GM12878 (cell line): ENCODE data around the gene SPN. TPM values are rescaled to one million over a fixed set of nuclear protein-coding genes. Genes with fewer than 3 reads are reported as not detected.

Experiments used
- ATAC-seq: fragments of 200-7000 bp; cut with Tn5 transposase; 3 replicates; pipeline ENCODE4 v1.9.1; 2020; ENCODE audit warnings: mild to moderate bottlenecking, moderate library complexity
- BruUV-seq: library from RNA; stranded (reverse); fragments of 400-500 nt; replicated peaks from 2 replicates; lab custom pipeline; 2021; lab: Mats Ljungman, UMichigan
- CTCF ChIA-PET: fragments of 300-600 bp; sonication (Branson Sonifier 250); formaldehyde crosslinking; extraction: SDS; loops from one replicate; lab custom pipeline; 2021; ENCODE audit warnings: inconsistent platforms; lab: Yijun Ruan, JAX
- POLR2A ChIA-PET: fragments of 350-600 bp; formaldehyde crosslinking; extraction: SDS; loops from one replicate; lab custom pipeline; 2021; ENCODE audit warnings: inconsistent platforms; lab: Charles Lee
- RAD21 ChIA-PET: fragments of 300-600 bp; sonication (Branson Sonifier 250); formaldehyde crosslinking; loops from one replicate; lab custom pipeline; 2023; ENCODE audit warnings: antibody characterized with exemption; ENCODE audit not compliant: unreplicated experiment; lab: Charles Lee
- SMC1A ChIA-PET: fragments of 300-600 bp; sonication (Branson Sonifier 250); formaldehyde crosslinking; loops from one replicate; lab custom pipeline; 2023; ENCODE audit not compliant: unreplicated experiment, uncharacterized antibody; lab: Charles Lee
- DNase-seq: peaks from one replicate; pipeline ENCODE4 v3.0.0-alpha.2; 2011; ENCODE audit warnings: low read depth, low spot score
- FAIRE-seq: peaks from 3 replicates; lab custom pipeline; 2011; peaks lifted over from hg19 to GRCh38; lab: Jason Lieb, UNC
- H2AFZ ChIP-seq: 2 replicates; pipeline ENCODE4 v1.6.0; 2011; ENCODE audit warnings: low read depth, low read length, control low read depth; ENCODE audit not compliant: control insufficient read depth
- H3K27ac ChIP-seq: 2 replicates; pipeline ENCODE4 v1.5.1; 2011; ENCODE audit warnings: control low read depth; ENCODE audit not compliant: control insufficient read depth, insufficient read depth
- H3K27me3 ChIP-seq, 2 experiments: replicated peaks in 1 of 2; 2 replicates each; pipeline versions ENCODE4 v1.6.0 to v1.6.1; 2011; ENCODE audit warnings: low read length in 1 of 2; ENCODE audit not compliant: control insufficient read depth in 2 of 2, insufficient read depth in 2 of 2
- H3K36me3 ChIP-seq, 2 experiments: 2 replicates each; pipeline ENCODE4 v1.5.1; 2011; ENCODE audit warnings: low read length in 1 of 2; ENCODE audit not compliant: control insufficient read depth in 2 of 2, insufficient read depth in 2 of 2
- H3K4me1 ChIP-seq: 2 replicates; pipeline ENCODE4 v1.6.1; 2011; ENCODE audit warnings: mild to moderate bottlenecking, low read length, moderate library complexity, mixed read lengths; ENCODE audit not compliant: control insufficient read depth, insufficient read depth
- H3K4me2 ChIP-seq: 2 replicates; pipeline ENCODE4 v1.6.0; 2011; ENCODE audit warnings: control low read depth; ENCODE audit not compliant: control insufficient read depth, insufficient read depth
- H3K4me3 ChIP-seq: fragments of 200-600 bp; sonication (generic); 2 replicates; pipeline ENCODE4 v1.5.1; 2016
- H3K79me2 ChIP-seq: 2 replicates; pipeline ENCODE4 v1.6.0; 2011; ENCODE audit warnings: low read length; ENCODE audit not compliant: control insufficient read depth, insufficient read depth
- H3K9ac ChIP-seq: 2 replicates; pipeline ENCODE4 v1.8.0; 2011; ENCODE audit warnings: low read length, control low read depth, mixed read lengths; ENCODE audit not compliant: control insufficient read depth, insufficient read depth
- H3K9me3 ChIP-seq: replicated peaks from 3 replicates; pipeline ENCODE4 v1.5.1; 2011; ENCODE audit warnings: mild to moderate bottlenecking, low read length; ENCODE audit not compliant: control insufficient read depth, insufficient read depth
- H4K20me1 ChIP-seq: 2 replicates; pipeline ENCODE4 v1.6.0; 2011; ENCODE audit not compliant: control insufficient read depth, insufficient read depth
- CEBPB ChIP-seq, 2 experiments: fragments of 150-350 bp in 1 of 2; IDR thresholded peaks; 2 replicates each; pipeline ENCODE4 v1.6.1; 2012 to 2014; ENCODE audit warnings: low read depth in 2 of 2, low read length in 2 of 2, borderline replicate concordance in 1 of 2, inconsistent platforms in 1 of 2
- CREM ChIP-seq: IDR thresholded peaks from 2 replicates; pipeline ENCODE4 v1.6.1; 2014; ENCODE audit warnings: antibody characterized with exemption, low read depth
- ESRRA ChIP-seq: IDR thresholded peaks from 2 replicates; pipeline ENCODE4 v1.6.1; 2012; ENCODE audit warnings: mild to moderate bottlenecking, low read length, improper control_type of control experiment
- FOXM1 ChIP-seq: IDR thresholded peaks from 2 replicates; pipeline ENCODE4 v1.6.1; 2012; ENCODE audit warnings: low read depth, mild to moderate bottlenecking, inconsistent platforms, low read length, moderate library complexity
- GATAD2B ChIP-seq: fragments of 450-650 bp; conservative IDR thresholded peaks from 2 replicates; pipeline ENCODE4 v1.6.1; 2017; ENCODE audit warnings: low read depth, mild to moderate bottlenecking, moderate library complexity
- HSF1 ChIP-seq: fragments of 150-350 bp; IDR thresholded peaks from 2 replicates; pipeline ENCODE4 v1.6.1; 2014; ENCODE audit warnings: mild to moderate bottlenecking, low read depth, low read length
- JUNB ChIP-seq: IDR thresholded peaks from 2 replicates; pipeline ENCODE4 v1.6.1; 2016; ENCODE audit warnings: antibody characterized with exemption, mild to moderate bottlenecking
- LARP7 ChIP-seq: fragments of 450-650 bp; IDR thresholded peaks from 2 replicates; pipeline ENCODE4 v1.6.1; 2017; ENCODE audit warnings: mild to moderate bottlenecking
- NFYB ChIP-seq: IDR thresholded peaks from 2 replicates; pipeline ENCODE4 v1.6.1; 2011; ENCODE audit warnings: low read depth, mild to moderate bottlenecking, low read length, improper control_type of control experiment, moderate library complexity; ENCODE audit not compliant: insufficient read depth
- RCOR1 ChIP-seq: conservative IDR thresholded peaks from 2 replicates; pipeline ENCODE4 v1.6.1; 2012; ENCODE audit warnings: low read depth, low read length, improper control_type of control experiment
- SP1 ChIP-seq: IDR thresholded peaks from one replicate; pipeline ENCODE4 v1.6.1; 2011; ENCODE audit warnings: low read depth, low read length
- ZNF207 ChIP-seq: fragments of 450-650 bp; IDR thresholded peaks from 2 replicates; pipeline ENCODE4 v1.6.1; 2014; ENCODE audit warnings: antibody characterized with exemption, mild to moderate bottlenecking, borderline replicate concordance
- ZNF384 ChIP-seq: IDR thresholded peaks from 2 replicates; pipeline ENCODE4 v1.6.1; 2012; ENCODE audit warnings: low read depth, mild to moderate bottlenecking, low read length, improper control_type of control experiment, borderline replicate concordance
- ZNF687 ChIP-seq: fragments of 450-650 bp; IDR thresholded peaks from 2 replicates; pipeline ENCODE4 v1.6.1; 2017; ENCODE audit warnings: mild to moderate bottlenecking, moderate library complexity
- WGBS: methylation state at CpG from one replicate; pipeline ENCODE4 v1.1.6; 2016; ENCODE audit warnings: low lambda C conversion rate; ENCODE audit not compliant: insufficient replicate concordance, insufficient coverage; ENCODE audit errors: missing lambda C conversion rate; 5-methylcytosine and 5-hydroxymethylcytosine counted together
- in situ Hi-C: fragments of 300-500 bp; cut with MboI; formaldehyde crosslinking; loops from 9 replicates; pipeline ENCODE4 v1.14.3; 2018; ENCODE audit warnings: mixed read lengths
- intact Hi-C: fragments of 100-400 bp; cut with micrococcal nuclease; formaldehyde crosslinking; loops from one replicate; pipeline ENCODE4 v1.14.2; 2022; ENCODE audit not compliant: unreplicated experiment
- polyA plus RNA-seq, 11 experiments: library from polyadenylated mRNA; depleted of rRNA in 4 of 11; unstranded in 6 of 11; stranded (reverse) in 5 of 11; fragments of >200 nt; fragmentation: Nextera tagmentation in 4 of 11; fragmentation: Illumina TruSeq in 1 of 11; extraction: Ambion mirVana in 4 of 11; extraction: Trizol in 1 of 11; gene quantifications; 1 replicate in 1 of 11; 2 replicates in 10 of 11; pipeline versions ENCODE4 v1.2.1 to v1.2.3, GENCODE V29; 2011 to 2016; ENCODE audit warnings: inconsistent platforms in 2 of 11, missing spikeins in 2 of 11, low read depth in 1 of 11
- total RNA-seq, 4 experiments: library from RNA; depleted of rRNA in 3 of 4; stranded (reverse); fragments of >200 nt in 3 of 4; fragmentation: Illumina TruSeq in 1 of 4; extraction: Trizol in 1 of 4; gene quantifications; 2 replicates each; pipeline versions ENCODE4 v1.2.1 to v1.2.3, GENCODE V29; 2013 to 2021
- TF ChIP-seq, protein P1 (sequence below): fragments of 450-650 bp; IDR thresholded peaks from 2 replicates; pipeline ENCODE4 v1.6.1; 2017; ENCODE audit warnings: mild to moderate bottlenecking, moderate library complexity

Gene SPN
- total and polyA plus RNA-seq, 10 of the 15 experiments (the other 5 are each of a cell fraction or from before 2014, with no cell fraction given), result 16.2 to 173 (median 92.7) TPM

DNA sequence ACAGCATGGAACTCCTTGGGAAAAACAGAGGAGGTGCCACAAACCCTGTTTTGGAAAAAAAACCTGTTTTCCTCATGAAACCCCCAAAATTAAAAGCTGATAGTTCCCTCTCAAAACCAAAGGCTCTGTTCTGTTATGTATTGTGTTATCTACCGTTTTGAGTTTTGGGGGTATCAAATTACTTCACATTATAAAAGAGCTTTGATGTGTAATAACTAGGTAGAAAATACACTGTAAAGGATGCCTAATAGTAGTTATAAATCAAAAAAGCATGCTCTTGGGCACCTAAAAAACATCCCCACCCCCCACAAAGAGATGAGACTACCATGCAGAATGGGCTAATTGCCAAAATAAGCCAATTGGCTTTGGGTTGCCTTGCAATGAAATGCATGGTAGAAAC lies 51.9 kb downstream of the SPN start:
- Histone ChIP-seq H3K36me3 (no peaks in the 10 kb centered on the region), H3K79me2 (no peaks in the 10 kb centered on the region), H4K20me1 (no peaks in the 10 kb centered on the region), H3K4me3 (no peak overlapping the region), H3K4me1 (peaks cover 7% of the 10 kb centered on the region), H3K27me3 (no peaks in the 10 kb centered on the region; a peak in 1 of 4 replicates), H3K9me3 (no peaks in the 10 kb centered on the region), H3K9ac (no peak overlapping the region), H2AFZ (no peak overlapping the region), H3K4me2 (no peak overlapping the region), H3K27ac (no peak overlapping the region)
- ChIA-PET POLR2A (interaction anchor here (0.7 to 1.1 kb wide), 2 partner anchors 14 to 15 kb away, joined by 3 to 7 read pairs; no protein-coding TSS in a partner anchor), CTCF (interaction anchor here (1.0 to 1.8 kb wide), 9 partner anchors 8 to 133 kb away, joined by 3 to 7 read pairs (median 3); no protein-coding TSS in a partner anchor), SMC1A (interaction anchor here (0.7 to 2.4 kb wide), 6 partner anchors 9 to 38 kb away, joined by 3 to 14 read pairs (median 8); no protein-coding TSS in a partner anchor), RAD21 (interaction anchor here (0.7 to 1.6 kb wide), 3 partner anchors 21 to 133 kb away, joined by 3 to 6 read pairs (median 5); partner anchors contain the start of gene SPN)
- in situ Hi-C loops (no loop called here), intact Hi-C loops (no loop called here)
- FAIRE-seq (no peak), DNase-seq (no peak), ATAC-seq (no peak)
- 50% methylated on average over 1 of the region's 1 CpG for WGBS
- no TSS peak for BruUV-seq
- TF ChIP-seq LARP7 (no peak), CREM (no peak), NFYB (no peak), ZNF687 (no peak), SP1 (no peak), ZNF207 (no peak), CEBPB (IDR thresholded peaks at IDR 0.05; ENCODE audit: borderline replicate concordance in 1 of 2, low read depth in 2 of 2, low read length in 2 of 2) (no peak), JUNB (no peak), ZNF384 (no peak), HSF1 (no peak), GATAD2B (no peak), FOXM1 (no peak), RCOR1 (no peak), ESRRA (no peak)
- TF ChIP-seq, protein P1, sequence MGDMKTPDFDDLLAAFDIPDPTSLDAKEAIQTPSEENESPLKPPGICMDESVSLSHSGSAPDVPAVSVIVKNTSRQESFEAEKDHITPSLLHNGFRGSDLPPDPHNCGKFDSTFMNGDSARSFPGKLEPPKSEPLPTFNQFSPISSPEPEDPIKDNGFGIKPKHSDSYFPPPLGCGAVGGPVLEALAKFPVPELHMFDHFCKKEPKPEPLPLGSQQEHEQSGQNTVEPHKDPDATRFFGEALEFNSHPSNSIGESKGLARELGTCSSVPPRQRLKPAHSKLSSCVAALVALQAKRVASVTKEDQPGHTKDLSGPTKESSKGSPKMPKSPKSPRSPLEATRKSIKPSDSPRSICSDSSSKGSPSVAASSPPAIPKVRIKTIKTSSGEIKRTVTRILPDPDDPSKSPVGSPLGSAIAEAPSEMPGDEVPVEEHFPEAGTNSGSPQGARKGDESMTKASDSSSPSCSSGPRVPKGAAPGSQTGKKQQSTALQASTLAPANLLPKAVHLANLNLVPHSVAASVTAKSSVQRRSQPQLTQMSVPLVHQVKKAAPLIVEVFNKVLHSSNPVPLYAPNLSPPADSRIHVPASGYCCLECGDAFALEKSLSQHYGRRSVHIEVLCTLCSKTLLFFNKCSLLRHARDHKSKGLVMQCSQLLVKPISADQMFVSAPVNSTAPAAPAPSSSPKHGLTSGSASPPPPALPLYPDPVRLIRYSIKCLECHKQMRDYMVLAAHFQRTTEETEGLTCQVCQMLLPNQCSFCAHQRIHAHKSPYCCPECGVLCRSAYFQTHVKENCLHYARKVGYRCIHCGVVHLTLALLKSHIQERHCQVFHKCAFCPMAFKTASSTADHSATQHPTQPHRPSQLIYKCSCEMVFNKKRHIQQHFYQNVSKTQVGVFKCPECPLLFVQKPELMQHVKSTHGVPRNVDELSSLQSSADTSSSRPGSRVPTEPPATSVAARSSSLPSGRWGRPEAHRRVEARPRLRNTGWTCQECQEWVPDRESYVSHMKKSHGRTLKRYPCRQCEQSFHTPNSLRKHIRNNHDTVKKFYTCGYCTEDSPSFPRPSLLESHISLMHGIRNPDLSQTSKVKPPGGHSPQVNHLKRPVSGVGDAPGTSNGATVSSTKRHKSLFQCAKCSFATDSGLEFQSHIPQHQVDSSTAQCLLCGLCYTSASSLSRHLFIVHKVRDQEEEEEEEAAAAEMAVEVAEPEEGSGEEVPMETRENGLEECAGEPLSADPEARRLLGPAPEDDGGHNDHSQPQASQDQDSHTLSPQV, result no peak
